ENCODE measurements around the gene DKK2.
A peak's percentile ranks its signal among the peaks of the same experiment; 100 is the strongest.

The DKK2 gene

GRCh38 chr4:107036584-107037198 is 578 bp upstream of the DKK2 start:
- TF ChIP-seq CTCF (IDR thresholded peaks at IDR 0.05; ENCODE audit: low read depth, low read length): no peak
- H3K4me3 ChIP-seq (ENCODE audit: low read depth, low read length): peak overlapping the region; percentile 57

GRCh38 chr4:107034996-107035818 is 906 bp downstream of the DKK2 start:
- H3K4me3 ChIP-seq (ENCODE audit: low read depth, low read length): peak overlapping the region; percentile 57
- no peak for TF ChIP-seq CTCF (IDR thresholded peaks at IDR 0.05; ENCODE audit: low read depth, low read length)

GRCh38 chr4:107034091-107034995 is 1.8 kb downstream of the DKK2 start:
- TF ChIP-seq CTCF (IDR thresholded peaks at IDR 0.05; ENCODE audit: low read depth, low read length): no peak
- H3K4me3 ChIP-seq (ENCODE audit: low read depth, low read length): peak overlapping the region; percentile 10; the same call in 1 of the 2 replicates

GRCh38 chr4:107027379-107027778 is 8.7 kb downstream of the DKK2 start:
- no peak overlapping the region for H3K4me3 ChIP-seq (ENCODE audit: low read depth, low read length)
- TF ChIP-seq CTCF (IDR thresholded peaks at IDR 0.05; ENCODE audit: low read depth, low read length): no peak

GRCh38 chr4:107018344-107018735 is 17.8 kb downstream of the DKK2 start:
- no peak overlapping the region for H3K4me3 ChIP-seq (ENCODE audit: low read depth, low read length)
- TF ChIP-seq CTCF (IDR thresholded peaks at IDR 0.05; ENCODE audit: low read depth, low read length): no peak

GRCh38 chr4:107017443-107018343 is 18.4 kb downstream of the DKK2 start:
- no peak overlapping the region for H3K4me3 ChIP-seq (ENCODE audit: low read depth, low read length)
- TF ChIP-seq CTCF (IDR thresholded peaks at IDR 0.05; ENCODE audit: low read depth, low read length): no peak

Data from WI38 (cell line).